GM18519 (cell line): ENCODE measurements around the gene MACROD2.

Experiments
- ATAC-seq: cut with Tn5 transposase; IDR thresholded peaks from one replicate; pipeline ENCODE4 v1.9.1; 2021; ENCODE audit warnings: mild to moderate bottlenecking, moderate library complexity; ENCODE audit not compliant: unreplicated experiment, low FRiP score

The MACROD2 gene

DNA sequence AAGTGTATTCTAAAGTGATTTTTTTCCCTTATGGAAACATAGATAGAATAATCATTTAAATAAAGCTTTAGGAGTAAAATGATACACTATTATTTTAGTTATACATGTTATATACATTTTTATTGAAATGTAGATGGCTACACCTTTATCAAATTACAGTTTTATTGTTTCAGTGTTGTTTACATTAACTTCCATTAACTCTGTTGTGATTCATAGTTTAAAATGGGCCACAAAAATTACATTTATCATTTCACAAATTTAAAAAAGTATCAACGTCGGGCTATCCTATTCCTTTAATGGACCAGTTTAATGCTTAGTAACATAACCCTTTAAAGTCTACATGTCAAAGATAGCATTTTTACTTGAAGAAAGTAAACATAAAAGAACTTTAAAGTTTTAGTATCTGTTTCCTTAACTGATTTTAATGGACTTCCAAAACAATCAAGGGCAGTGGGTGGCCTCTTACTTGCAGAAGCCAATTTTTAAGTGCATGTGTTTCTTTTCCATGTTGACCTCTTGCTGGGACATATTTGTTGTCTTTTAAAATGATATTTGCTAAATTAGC lies 389.9 kb downstream of the MACROD2 start:
- ATAC-seq, result no peak

DNA sequence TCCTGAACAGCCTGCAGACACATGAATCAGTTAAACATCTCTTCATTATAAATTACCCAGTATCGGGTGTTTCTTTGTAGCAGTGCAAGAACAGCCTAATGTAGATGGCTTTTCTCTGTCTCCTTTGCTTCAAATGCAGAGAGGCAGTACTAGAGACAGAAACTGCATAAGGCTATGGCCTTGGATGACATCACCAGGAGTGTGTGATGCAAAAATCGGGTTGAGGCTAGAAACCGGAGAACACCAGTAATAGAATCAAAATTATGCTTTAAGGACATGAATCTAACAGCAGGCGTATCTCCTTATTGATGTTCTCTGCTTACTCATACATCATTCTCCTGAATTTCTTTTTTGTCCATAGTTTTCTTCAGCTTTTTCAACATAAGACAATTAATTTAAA lies 391.4 kb downstream of the MACROD2 start:
- no peak for ATAC-seq

GRCh38 chr20:14401479-14402138 lies 406.3 kb downstream of the MACROD2 start:
- no peak for ATAC-seq

GRCh38 chr20:14404515-14404914 lies 409.2 kb downstream of the MACROD2 start:
- no peak for ATAC-seq

- ATAC-seq, result no peak
These were observed 411.2 kb downstream of the MACROD2 start for GRCh38 chr20:14406495-14406894.

DNA sequence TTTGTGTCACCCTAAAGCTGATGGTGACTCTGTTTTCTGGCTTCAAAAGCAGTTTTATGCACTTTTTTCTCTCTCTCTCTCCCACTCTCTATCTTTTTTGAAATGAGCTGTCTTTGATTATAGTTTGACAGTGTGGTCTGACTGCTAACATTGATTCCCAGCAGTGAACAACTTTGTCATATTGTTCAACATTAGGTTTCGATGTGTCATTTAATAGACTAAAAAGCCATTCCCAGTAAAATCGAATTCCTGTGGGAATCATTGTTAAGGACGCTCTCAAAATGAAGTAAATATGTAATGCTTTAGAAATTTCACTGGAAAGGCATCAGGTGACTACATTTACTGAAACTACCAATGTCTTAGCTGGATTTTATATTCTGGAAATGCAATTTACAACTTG lies 412.0 kb downstream of the MACROD2 start:
- ATAC-seq, result no peak

GRCh38 chr20:14410869-14411555 lies 415.7 kb downstream of the MACROD2 start:
- no peak for ATAC-seq

DNA sequence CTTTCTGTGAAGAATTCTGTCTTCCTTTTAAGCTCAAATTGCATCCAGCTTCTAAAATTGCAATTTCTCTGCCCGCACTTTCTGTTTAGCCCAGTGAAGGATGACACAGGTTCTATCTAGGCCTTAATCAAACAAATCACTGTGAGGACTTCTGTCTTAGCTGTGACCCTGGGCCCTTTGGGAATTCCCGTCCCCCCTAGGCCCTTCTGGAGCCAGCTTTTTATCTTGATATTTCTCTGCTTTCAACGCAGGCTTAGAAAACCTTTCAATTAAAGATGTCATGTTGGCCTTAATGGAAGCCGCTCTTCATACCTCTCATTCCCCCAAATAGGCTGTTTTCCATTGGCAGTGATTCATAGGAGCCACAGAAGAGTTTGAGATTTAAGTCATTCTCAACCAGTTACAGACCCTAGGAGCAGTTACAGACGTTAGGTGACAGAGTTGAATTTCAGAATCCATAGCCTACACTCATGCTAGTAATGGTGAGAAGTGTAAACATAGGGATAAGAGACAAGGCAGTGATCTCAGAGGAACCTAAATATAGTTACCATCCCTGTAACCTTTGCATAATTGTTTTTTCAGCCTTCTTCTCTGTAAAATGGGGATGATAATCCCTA lies 416.9 kb downstream of the MACROD2 start:
- no peak for ATAC-seq

GRCh38 chr20:14413835-14414234 lies 418.5 kb downstream of the MACROD2 start:
- no peak for ATAC-seq

GRCh38 chr20:14414560-14414959 lies 419.2 kb downstream of the MACROD2 start:
- ATAC-seq, result no peak

DNA sequence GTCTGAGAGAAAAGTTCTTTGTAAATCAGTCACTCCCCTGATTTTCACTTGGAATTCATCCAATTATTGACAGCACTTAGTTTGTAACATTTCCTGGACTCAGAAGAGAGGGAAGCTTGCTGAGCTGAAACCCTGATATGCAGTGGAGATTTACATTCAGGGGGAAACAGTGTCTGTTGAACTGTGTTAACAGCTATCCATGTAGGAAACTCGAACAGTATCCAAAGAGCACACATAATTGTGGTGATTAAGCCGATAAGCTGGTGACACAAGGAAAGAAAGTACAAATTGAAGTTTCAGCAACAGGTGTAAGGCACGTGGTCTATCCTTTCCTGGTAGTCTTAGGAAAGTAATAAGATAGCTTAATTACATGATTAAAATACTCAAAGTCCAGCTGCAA lies 420.2 kb downstream of the MACROD2 start:
- no peak for ATAC-seq

- no peak for ATAC-seq
These were observed 423.1 kb downstream of the MACROD2 start for GRCh38 chr20:14418376-14418775.

- no peak for ATAC-seq
These were observed 427.6 kb downstream of the MACROD2 start for GRCh38 chr20:14422892-14423291.

DNA sequence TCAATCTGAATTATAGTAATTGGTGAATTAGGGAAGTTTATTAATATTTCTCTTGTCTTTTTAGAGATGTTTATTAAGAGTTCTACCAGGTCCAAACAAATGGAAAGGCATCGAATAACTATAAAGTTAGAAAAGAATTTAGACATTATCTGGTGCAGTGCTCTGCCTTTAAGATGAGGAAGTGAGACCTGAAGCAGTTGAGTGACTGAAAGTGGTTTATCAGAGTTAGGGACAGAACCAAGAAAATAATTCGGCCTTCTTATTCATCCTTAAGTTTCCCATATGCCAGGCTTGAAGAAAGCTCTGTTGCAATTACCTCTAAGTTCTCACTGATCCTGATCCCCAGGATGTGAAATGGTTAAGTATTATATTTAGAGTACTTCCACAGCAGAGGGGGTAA lies 436.3 kb downstream of the MACROD2 start:
- no peak for ATAC-seq

GRCh38 chr20:14432085-14432484 lies 436.8 kb downstream of the MACROD2 start:
- no peak for ATAC-seq

DNA sequence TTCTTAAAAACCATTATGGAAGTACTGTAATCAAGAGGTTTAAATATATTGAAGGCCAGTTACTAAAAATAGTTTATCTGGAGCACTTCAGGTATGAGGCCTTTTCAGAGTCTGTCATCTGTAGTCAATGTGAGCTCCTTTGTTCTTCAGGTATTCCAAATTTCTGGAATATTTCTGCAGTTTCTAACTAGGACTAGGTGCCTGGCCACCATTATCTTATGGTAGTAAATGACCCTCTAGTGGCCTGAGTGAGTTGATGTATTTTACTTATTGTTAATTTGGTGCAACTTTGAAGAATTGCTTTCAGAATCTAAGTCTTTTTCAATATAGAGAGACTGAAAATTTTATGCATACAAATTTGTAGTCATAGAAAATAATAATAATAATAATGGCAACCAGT lies 437.3 kb downstream of the MACROD2 start:
- ATAC-seq, result no peak

- no peak for ATAC-seq
These were observed 439.2 kb downstream of the MACROD2 start for GRCh38 chr20:14434384-14435136.

DNA sequence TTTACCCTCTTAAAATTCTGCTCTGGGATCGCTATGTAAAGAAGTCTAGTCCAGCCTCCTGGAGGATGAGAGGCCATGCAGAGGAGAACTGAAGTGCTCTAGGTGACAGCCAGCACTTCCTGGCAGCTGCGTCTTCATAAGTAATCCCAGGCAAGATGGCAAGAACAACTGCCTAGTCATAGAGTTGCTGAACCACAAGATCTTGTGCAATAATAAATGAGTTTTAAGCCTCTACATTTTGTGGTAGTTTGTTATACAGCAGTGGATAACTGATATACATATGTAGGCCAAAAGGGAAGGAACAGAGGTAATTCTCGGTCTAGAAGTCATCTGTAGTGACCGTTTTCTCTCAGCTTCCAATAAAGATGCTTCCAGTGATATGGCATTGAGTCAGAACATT lies 445.9 kb downstream of the MACROD2 start:
- ATAC-seq, result no peak

DNA sequence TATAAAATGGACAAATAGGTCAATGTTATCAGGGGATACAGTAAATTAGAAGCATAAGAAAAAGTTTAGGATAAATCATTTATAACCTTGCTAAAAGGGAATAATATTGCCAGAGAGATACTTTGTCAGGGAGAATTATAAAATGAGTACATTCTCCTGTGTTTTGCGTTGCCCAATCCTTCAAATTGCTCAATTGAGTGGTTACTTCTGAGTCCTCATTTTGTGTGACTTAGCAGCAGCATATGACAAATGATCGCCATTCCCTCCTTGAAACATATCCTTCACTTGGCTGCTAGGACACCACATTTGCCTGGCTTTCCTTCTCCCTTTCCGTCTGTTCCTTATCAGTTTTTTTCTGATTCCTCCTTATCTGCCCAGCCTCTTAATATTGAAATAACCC lies 448.8 kb downstream of the MACROD2 start:
- no peak for ATAC-seq

- ATAC-seq, result no peak
These were observed 450.0 kb downstream of the MACROD2 start for GRCh38 chr20:14445310-14445709.

DNA sequence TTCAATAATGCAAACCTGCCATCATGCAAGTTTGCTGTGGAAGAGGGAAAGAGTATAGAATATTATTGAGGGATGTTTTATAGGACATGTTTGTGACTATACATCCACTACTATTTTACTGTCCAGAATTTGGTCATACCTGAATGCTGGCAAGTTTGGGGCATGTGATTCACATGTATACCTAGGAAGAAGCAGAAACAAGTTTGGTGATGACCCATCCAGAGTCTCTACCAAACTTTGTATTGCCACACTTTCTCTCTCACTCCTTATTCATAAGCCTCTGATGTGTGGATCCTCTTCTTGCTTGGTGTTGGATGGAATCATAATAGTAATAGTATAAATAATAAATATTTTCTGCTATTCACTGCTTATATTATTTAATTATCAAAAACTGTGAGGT lies 450.6 kb downstream of the MACROD2 start:
- ATAC-seq, result no peak
